Endothelial cell of umbilical vein (primary cell): ENCODE results near the gene AGPAT2. TPM values are rescaled to one million over a fixed set of nuclear protein-coding genes. Genes with fewer than 3 reads are reported as not detected.

Source experiments
- BruUV-seq: library from RNA; stranded (reverse); fragments of 400-500 nt; replicated peaks from 2 replicates; lab custom pipeline; 2021; lab: Mats Ljungman, UMichigan
- CTCF ChIA-PET: fragments of 300-600, 350-600 bp; sonication (Branson Sonifier 250); formaldehyde crosslinking; loops from one replicate; lab custom pipeline; 2021; ENCODE audit warnings: antibody characterized with exemption, inconsistent platforms; lab: Charles Lee
- POLR2A ChIA-PET: fragments of 300-600, 350-600 bp; sonication (Branson Sonifier 250); formaldehyde crosslinking; loops from one replicate; lab custom pipeline; 2021; ENCODE audit warnings: antibody characterized with exemption, inconsistent platforms; lab: Charles Lee
- DNase-seq: peaks from one replicate; pipeline ENCODE4 v3.0.0-alpha.2; 2011; ENCODE audit warnings: low read depth, low spot score
- FAIRE-seq: peaks from 2 replicates; lab custom pipeline; 2011; peaks lifted over from hg19 to GRCh38; lab: Jason Lieb, UNC
- H2AFZ ChIP-seq: 2 replicates; pipeline ENCODE4 v1.6.0; 2012; ENCODE audit warnings: low read depth, low read length, control low read depth, inconsistent platforms
- H3K27ac ChIP-seq: 2 replicates; pipeline ENCODE4 v1.5.1; 2011; ENCODE audit warnings: low read depth, mild to moderate bottlenecking, control low read depth, low read length, moderate library complexity; ENCODE audit not compliant: insufficient read depth
- H3K27me3 ChIP-seq, 2 experiments: 2 replicates each; pipeline versions ENCODE4 v1.6.0 to v1.6.1; 2011; ENCODE audit warnings: low read length in 2 of 2, mixed read lengths in 1 of 2; ENCODE audit not compliant: control insufficient read depth in 2 of 2, insufficient read depth in 2 of 2
- H3K36me3 ChIP-seq, 2 experiments: 2 replicates in 1 of 2; 3 replicates in 1 of 2; pipeline ENCODE4 v1.5.1; 2011; ENCODE audit warnings: low read length in 2 of 2, mild to moderate bottlenecking in 1 of 2, moderate library complexity in 1 of 2; ENCODE audit not compliant: control insufficient read depth in 2 of 2, insufficient read depth in 2 of 2; ENCODE audit errors: extremely low read depth in 1 of 2
- H3K4me1 ChIP-seq: 3 replicates; pipeline ENCODE4 v1.5.1; 2011; ENCODE audit warnings: mild to moderate bottlenecking, low read length; ENCODE audit not compliant: control insufficient read depth, insufficient read depth; ENCODE audit errors: extremely low read depth
- H3K4me2 ChIP-seq: 2 replicates; pipeline ENCODE4 v1.6.1; 2011; ENCODE audit warnings: low read length, control low read depth, mixed read lengths; ENCODE audit not compliant: insufficient read depth
- H3K4me3 ChIP-seq, 3 experiments: fragments of 200-600 bp in 1 of 3; sonication (generic), shearing (Covaris generic) in 1 of 3; replicated peaks in 1 of 3; 2 replicates each; pipeline ENCODE4 v1.5.1; 2011 to 2016; ENCODE audit warnings: control low read depth in 3 of 3, low read length in 3 of 3, mild to moderate bottlenecking in 2 of 3, inconsistent platforms in 1 of 3, low read depth in 1 of 3, moderate library complexity in 1 of 3; ENCODE audit not compliant: insufficient read depth in 1 of 3
- H3K79me2 ChIP-seq: 2 replicates; pipeline ENCODE4 v1.6.0; 2012; ENCODE audit warnings: low read length, inconsistent platforms; ENCODE audit not compliant: control insufficient read depth, insufficient read depth
- H3K9ac ChIP-seq: replicated peaks from 2 replicates; pipeline ENCODE3; 2011; ENCODE audit warnings: low read length, control low read depth; ENCODE audit not compliant: insufficient read depth; ENCODE audit errors: extremely low read depth
- H3K9me1 ChIP-seq: replicated peaks from 3 replicates; pipeline ENCODE4 v1.6.0; 2011; ENCODE audit warnings: mild to moderate bottlenecking, low read length; ENCODE audit not compliant: control insufficient read depth, insufficient read depth; ENCODE audit errors: extremely low read depth
- H3K9me3 ChIP-seq: replicated peaks from 2 replicates; pipeline ENCODE4 v1.5.1; 2012; ENCODE audit warnings: low read length, inconsistent platforms; ENCODE audit not compliant: control insufficient read depth, insufficient read depth
- H4K20me1 ChIP-seq: replicated peaks from 2 replicates; pipeline ENCODE3; 2011; ENCODE audit warnings: mild to moderate bottlenecking, low read length; ENCODE audit not compliant: control insufficient read depth, insufficient read depth; ENCODE audit errors: extremely low read depth
- EZH2 ChIP-seq: IDR thresholded peaks from 2 replicates; pipeline ENCODE4 v1.6.1; 2012; ENCODE audit warnings: borderline replicate concordance, low read depth, mild to moderate bottlenecking, moderate library complexity, low read length, inconsistent platforms; ENCODE audit not compliant: severe bottlenecking
- FOS ChIP-seq: IDR thresholded peaks from 2 replicates; pipeline ENCODE4 v1.6.1; 2011; ENCODE audit warnings: mild to moderate bottlenecking, low read length, moderate library complexity, borderline replicate concordance; ENCODE audit not compliant: insufficient read depth
- GATA2 ChIP-seq: IDR thresholded peaks from 2 replicates; pipeline ENCODE4 v1.7.0; 2011; ENCODE audit warnings: low read depth, mild to moderate bottlenecking, moderate library complexity, mixed read lengths, low read length; ENCODE audit not compliant: insufficient read length, insufficient read depth
- JUN ChIP-seq: IDR thresholded peaks from 2 replicates; pipeline ENCODE4 v1.6.1; 2011; ENCODE audit warnings: borderline replicate concordance, low read depth; ENCODE audit not compliant: insufficient read length, insufficient read depth
- MYC ChIP-seq: IDR thresholded peaks from one replicate; pipeline ENCODE4 v1.6.1; 2011; ENCODE audit warnings: mild to moderate bottlenecking, low read depth, low read length
- POLR2A ChIP-seq: IDR thresholded peaks from 2 replicates; pipeline ENCODE4 v1.6.1; 2012; ENCODE audit warnings: low read depth, mild to moderate bottlenecking, control low read depth, low read length
- POLR2AphosphoS5 ChIP-seq: IDR thresholded peaks from 2 replicates; pipeline ENCODE4 v1.6.1; 2012; ENCODE audit warnings: low read depth, mild to moderate bottlenecking, control low read depth, low read length, moderate library complexity; ENCODE audit not compliant: insufficient read depth
- dilution Hi-C: fragments of 300-500 bp; cut with MboI; formaldehyde crosslinking; loops from one replicate; pipeline ENCODE4 v1.15.0; 2019; ENCODE audit warnings: low sequenced_read_pairs; ENCODE audit not compliant: extremely low pct_ligation_motif_present
- intact Hi-C: fragments of 100-400 bp; cut with micrococcal nuclease; formaldehyde crosslinking; loops from one replicate; pipeline ENCODE4 v1.10.0; 2022
- polyA plus RNA-seq, 4 experiments: library from polyadenylated mRNA; depleted of rRNA in 3 of 4; stranded (reverse) in 3 of 4; unstranded in 1 of 4; fragments of >200 nt; gene quantifications; 2 replicates each; pipeline versions ENCODE4 v1.2.1 to v1.2.3, GENCODE V29; 2011 to 2012; ENCODE audit warnings: missing spikeins in 1 of 4
- total RNA-seq: library from RNA; stranded (reverse); gene quantifications from 2 replicates; pipeline ENCODE4 v1.2.3, GENCODE V29; 2021
- TF ChIP-seq, protein P1 (sequence below), 2 donors: IDR thresholded peaks; 1 replicate in 1 of 2; 2 replicates in 1 of 2; pipeline ENCODE4 v1.5.1; 2011; ENCODE audit warnings: low read length in 2 of 2, mild to moderate bottlenecking in 2 of 2, moderate library complexity in 2 of 2, control low read depth in 1 of 2, inconsistent platforms in 1 of 2, low read depth in 1 of 2; ENCODE audit not compliant: insufficient read depth in 1 of 2; ENCODE audit errors: extremely low read depth in 1 of 2
- TF ChIP-seq, protein P2 (sequence below): IDR thresholded peaks from 2 replicates; pipeline ENCODE4 v1.6.1; 2011; ENCODE audit not compliant: insufficient read depth, insufficient read length

The AGPAT2 gene
- total and polyA plus RNA-seq, 2 donors (not counting 3 experiments of a cell fraction or from before 2014, with no cell fraction given), result 45.5 to 55.3 TPM

GRCh38 chr9:136700959-136701667 is 13.9 kb upstream of the AGPAT2 start:
- FAIRE-seq, result no peak
- dilution Hi-C loops, result no loop called here
- H2AFZ ChIP-seq, result no peak overlapping the region
- no peak overlapping the region for H3K9ac ChIP-seq
- no peak overlapping the region for H3K4me2 ChIP-seq
- no peaks in the 10 kb centered on the region for H3K9me3 ChIP-seq
- H3K4me3 ChIP-seq, result no peak overlapping the region
- DNase-seq, result no peak
- intact Hi-C loops, result no loop called here
- H4K20me1 ChIP-seq, result no peaks in the 10 kb centered on the region
- no TSS peak for BruUV-seq
- H3K27me3 ChIP-seq, result peaks cover 5 to 6% of the 10 kb centered on the region in 2 experiments
- H3K27ac ChIP-seq, result no peak overlapping the region
- H3K79me2 ChIP-seq, result no peaks in the 10 kb centered on the region
- no peaks in the 10 kb centered on the region for H3K9me1 ChIP-seq
- POLR2A ChIA-PET, result no interaction called here
- H3K4me1 ChIP-seq, result no peaks in the 10 kb centered on the region
- TF ChIP-seq EZH2 (no peak), GATA2 (no peak), POLR2AphosphoS5 (no peak), JUN (no peak), POLR2A (no peak), MYC (no peak), FOS (no peak)
- TF ChIP-seq, protein P1, sequence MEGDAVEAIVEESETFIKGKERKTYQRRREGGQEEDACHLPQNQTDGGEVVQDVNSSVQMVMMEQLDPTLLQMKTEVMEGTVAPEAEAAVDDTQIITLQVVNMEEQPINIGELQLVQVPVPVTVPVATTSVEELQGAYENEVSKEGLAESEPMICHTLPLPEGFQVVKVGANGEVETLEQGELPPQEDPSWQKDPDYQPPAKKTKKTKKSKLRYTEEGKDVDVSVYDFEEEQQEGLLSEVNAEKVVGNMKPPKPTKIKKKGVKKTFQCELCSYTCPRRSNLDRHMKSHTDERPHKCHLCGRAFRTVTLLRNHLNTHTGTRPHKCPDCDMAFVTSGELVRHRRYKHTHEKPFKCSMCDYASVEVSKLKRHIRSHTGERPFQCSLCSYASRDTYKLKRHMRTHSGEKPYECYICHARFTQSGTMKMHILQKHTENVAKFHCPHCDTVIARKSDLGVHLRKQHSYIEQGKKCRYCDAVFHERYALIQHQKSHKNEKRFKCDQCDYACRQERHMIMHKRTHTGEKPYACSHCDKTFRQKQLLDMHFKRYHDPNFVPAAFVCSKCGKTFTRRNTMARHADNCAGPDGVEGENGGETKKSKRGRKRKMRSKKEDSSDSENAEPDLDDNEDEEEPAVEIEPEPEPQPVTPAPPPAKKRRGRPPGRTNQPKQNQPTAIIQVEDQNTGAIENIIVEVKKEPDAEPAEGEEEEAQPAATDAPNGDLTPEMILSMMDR (IDR thresholded peaks at IDR 0.05; ENCODE audit: extremely low read depth in 1 of 2, insufficient read depth in 1 of 2, low read depth in 1 of 2, low read length in 2 of 2), result no peak
- TF ChIP-seq, protein P2, sequence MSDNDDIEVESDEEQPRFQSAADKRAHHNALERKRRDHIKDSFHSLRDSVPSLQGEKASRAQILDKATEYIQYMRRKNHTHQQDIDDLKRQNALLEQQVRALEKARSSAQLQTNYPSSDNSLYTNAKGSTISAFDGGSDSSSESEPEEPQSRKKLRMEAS, result no peak
- H3K36me3 ChIP-seq, result no peaks in the 10 kb centered on the region
- CTCF ChIA-PET, result interaction anchor here (0.5 to 1.2 kb wide), 2 partner anchors 213 to 450 kb away, joined by 3 to 4 read pairs; no protein-coding TSS in a partner anchor
